Erythroblast (primary cell): Measurements from ENCODE around the gene SUSD2.

Experiments used
- DNase-seq, 2 experiments: peaks; one replicate each; lab custom pipeline; 2025; lab: John Stamatoyannopoulos, UW
- GATA1 ChIP-seq: IDR thresholded peaks from 2 replicates; pipeline ENCODE4 v1.6.1; 2011; ENCODE audit warnings: low read depth, mild to moderate bottlenecking, control low read depth, low read length, moderate library complexity
- POLR2A ChIP-seq: IDR thresholded peaks from 2 replicates; pipeline ENCODE4 v1.6.1; 2011; ENCODE audit warnings: mild to moderate bottlenecking, low read length

Gene SUSD2

GRCh38 chr22:24146194-24146616 is 35.1 kb upstream of the SUSD2 start:
- TF ChIP-seq POLR2A (no peak), GATA1 (no peak)
- DNase-seq: no peak

DNA sequence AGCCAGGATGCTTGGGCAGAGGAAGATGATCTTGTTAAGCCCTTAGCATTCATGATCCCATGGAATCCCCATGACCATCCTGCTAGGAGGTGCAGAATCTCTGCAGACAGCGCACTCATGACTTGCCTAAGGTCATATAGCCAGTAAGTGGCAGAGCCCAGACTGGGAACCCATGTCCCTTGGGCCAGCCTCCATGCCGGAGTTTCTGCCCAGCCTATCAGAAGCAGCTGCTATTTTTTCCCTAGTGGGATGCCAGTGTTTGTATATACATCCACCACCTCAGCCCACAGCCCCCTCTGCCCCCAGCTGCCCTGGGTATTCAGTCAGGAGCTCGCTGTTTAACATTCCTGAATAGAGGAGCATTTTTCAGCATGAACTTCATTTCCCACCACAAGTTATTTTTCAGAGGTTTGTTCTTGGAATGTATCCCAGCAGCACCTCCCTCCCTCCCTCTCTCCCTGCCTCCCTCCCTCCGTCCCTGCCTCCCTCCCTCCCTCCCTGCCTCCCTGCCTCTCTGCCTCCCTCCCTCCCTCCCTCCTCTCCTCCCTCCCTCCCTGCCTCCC is 34.4 kb upstream of the SUSD2 start:
- TF ChIP-seq GATA1: no peak
- TF ChIP-seq POLR2A: no peak
- DNase-seq: no peak

DNA sequence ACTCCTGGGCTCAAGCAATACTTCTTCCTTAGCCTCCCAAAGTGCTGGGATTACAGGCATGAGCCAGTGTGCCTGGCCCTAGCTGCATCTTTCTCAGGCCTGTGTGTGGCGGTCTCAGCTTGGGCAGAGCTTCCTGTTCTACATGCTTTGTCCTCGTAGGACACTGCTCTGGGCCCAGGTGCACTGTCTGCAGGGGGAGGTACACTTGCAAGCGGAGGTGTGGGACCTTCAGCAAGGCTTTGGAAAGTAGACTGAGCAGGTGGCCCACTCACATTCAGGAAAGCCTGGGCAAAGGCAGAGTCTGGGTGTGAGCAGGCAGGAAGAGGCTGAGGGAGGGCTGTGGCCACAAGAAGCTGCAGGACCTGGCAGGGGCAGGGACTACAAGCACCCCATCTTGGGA is 33.6 kb upstream of the SUSD2 start:
- DNase-seq: no peak
- no peak for TF ChIP-seq GATA1
- TF ChIP-seq POLR2A: no peak

- DNase-seq: no peak
- no peak for TF ChIP-seq POLR2A
- no peak for TF ChIP-seq GATA1
Observed at GRCh38 chr22:24148266-24149197, 32.8 kb upstream of the SUSD2 start.

DNA sequence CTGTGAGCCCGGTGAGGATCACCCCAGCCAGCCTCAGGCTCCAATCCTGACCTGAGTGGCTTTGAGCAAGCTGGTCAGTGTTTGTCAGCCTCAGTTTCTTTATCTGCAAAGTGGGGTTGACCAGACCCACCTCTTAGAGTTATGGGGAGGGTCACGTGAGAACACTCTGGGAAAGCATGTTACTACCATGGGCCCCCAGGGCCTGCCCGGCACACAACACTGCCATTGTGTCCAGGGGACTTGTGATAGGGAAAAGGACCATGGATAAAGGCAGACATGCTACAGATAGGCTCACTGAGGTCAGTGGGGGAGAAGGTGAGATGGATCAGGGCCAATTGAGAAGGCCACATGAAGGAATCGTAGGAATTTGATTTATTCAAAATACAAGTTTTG is 32.1 kb upstream of the SUSD2 start:
- no peak for TF ChIP-seq GATA1
- TF ChIP-seq POLR2A: no peak
- DNase-seq: no peak

- no peak for DNase-seq
- TF ChIP-seq POLR2A (no peak), GATA1 (no peak)
Observed at GRCh38 chr22:24153353-24153752, 27.9 kb upstream of the SUSD2 start.

DNA sequence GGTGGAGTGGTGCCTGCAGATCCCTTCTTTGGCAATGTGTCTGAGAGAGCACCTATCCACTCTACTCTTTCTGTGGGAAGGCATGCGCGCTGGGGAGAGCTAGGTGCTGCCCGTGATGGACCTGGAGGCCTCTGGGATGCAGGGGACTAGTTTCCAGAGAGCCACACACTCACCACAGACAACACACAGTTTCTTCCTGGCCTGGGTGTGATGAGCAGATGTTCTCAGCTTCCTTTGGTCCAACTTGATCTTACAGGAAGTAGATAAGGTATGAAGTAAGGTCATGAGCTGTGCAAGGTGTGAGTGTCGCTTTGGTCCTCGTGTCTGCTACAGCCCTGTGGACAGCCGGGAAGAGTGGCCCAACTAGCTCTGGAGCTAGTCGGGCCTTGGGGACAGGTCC is 27.3 kb upstream of the SUSD2 start:
- no peak for DNase-seq
- TF ChIP-seq POLR2A (no peak), GATA1 (no peak)

GRCh38 chr22:24154826-24155225 is 26.5 kb upstream of the SUSD2 start:
- TF ChIP-seq POLR2A (no peak), GATA1 (no peak)
- DNase-seq: peak; percentile 18 to 41

- DNase-seq: peak; percentile 69 to 70
- no peak for TF ChIP-seq POLR2A
- TF ChIP-seq GATA1: no peak
Observed at GRCh38 chr22:24155627-24156140, 25.6 kb upstream of the SUSD2 start.

DNA sequence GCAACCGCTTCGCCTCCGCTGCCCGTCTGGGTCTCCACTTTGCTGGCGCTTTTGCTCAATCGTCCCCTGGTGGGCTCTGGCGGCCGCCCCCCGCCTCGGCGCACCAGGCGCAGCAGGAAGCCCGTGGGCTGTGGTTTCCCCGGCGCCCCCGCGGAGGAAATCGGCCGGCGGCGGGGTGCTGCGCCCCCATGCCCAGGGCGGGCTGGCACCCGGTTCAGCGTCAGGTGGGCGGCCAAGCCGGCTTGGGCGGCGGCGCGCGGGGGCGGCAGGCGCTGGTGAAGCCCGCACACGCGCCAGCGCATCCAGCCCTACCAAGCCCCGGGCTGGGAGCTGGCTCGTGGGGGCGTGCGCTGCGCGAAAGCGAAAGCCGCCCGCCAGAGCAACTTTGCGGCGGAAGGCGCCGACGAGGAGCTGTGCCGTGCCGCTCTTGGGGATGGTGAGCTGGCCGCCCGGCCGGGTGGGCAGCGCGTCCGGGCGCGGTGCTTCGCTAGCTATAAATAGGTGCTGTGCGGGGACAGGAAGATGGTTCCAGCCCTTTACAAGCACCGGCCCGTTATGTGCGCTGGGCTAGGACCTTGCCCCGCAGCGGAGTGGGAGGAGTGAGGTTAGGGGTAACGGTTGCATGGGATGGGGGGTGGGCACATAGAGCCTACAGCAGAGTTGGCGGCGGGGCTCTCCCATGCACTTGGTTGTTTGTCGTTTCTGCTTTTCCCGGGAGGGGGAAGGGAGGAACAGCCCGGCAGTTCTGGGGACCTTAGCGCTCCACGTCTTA is 25.0 kb upstream of the SUSD2 start:
- DNase-seq: peak; percentile 53 to 64
- TF ChIP-seq GATA1 (no peak), POLR2A (no peak)

GRCh38 chr22:24156913-24157821 is 24.1 kb upstream of the SUSD2 start:
- peak; percentile 81 to 86 for DNase-seq
- TF ChIP-seq POLR2A (no peak), GATA1 (no peak)

DNA sequence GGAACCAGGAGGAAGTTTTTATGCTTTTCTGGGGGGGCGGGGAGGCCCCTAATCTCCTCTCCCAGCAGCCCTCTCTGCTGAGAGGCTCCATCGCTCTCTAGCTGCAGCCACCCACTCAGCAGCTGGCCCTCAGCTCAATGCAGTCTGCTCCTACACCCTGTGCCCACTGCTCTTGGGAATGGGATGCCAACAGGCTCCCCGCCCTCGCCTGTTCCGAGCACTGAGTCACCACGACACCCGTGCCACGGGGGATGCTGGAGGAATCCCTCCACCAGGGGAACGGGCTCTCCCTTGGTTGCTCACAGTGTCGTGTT is 23.5 kb upstream of the SUSD2 start:
- DNase-seq: no peak
- TF ChIP-seq POLR2A (no peak), GATA1 (no peak)

DNA sequence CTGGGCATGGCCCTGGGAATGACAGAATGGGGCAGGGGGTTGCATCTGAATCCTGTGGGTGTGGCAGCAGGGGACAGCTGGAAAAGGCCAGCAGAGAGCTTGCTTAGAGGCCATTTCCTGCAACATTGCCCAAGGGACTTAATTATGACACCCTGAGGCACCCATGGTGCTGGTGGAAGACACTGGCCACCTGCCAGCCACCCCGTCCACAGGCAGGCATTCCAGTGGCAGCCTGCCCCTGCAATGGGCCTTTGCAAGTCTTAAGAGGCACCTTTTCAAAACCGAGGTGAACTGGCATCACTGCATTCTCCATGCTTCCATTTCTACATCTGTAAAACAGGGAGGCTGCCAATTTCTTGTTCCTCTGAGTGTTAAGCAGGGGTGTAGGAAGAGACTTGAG is 21.6 kb upstream of the SUSD2 start:
- DNase-seq: no peak
- no peak for TF ChIP-seq GATA1
- TF ChIP-seq POLR2A: no peak
